Kidney tubule cell (primary cell): ENCODE data around the gene FBXO36.
A peak's percentile ranks its signal among the peaks of the same experiment; 100 is the strongest.
"Not testable (repeated sequence)": the region's sequence is repeated elsewhere in the genome, so short reads cannot be mapped to it uniquely, and the experiment has no call there.

Experiments
- DNase-seq: peaks from one replicate; pipeline ENCODE4 v3.0.0-alpha.2; 2018; ENCODE audit warnings: low spot score

The FBXO36 gene

GRCh38 chr2:229910832-229911412 is 11.4 kb upstream of the FBXO36 start:
- DNase-seq, result no peak

GRCh38 chr2:229914171-229914570 is 8.1 kb upstream of the FBXO36 start:
- no peak for DNase-seq

- DNase-seq, result no peak
Measured at GRCh38 chr2:229917793-229918192, 4.5 kb upstream of the FBXO36 start.

- DNase-seq, result peak; percentile 15
Measured at GRCh38 chr2:229920011-229920641, 2.2 kb upstream of the FBXO36 start.

- DNase-seq, result peak; percentile 77
Measured at GRCh38 chr2:229921101-229921891, 1.0 kb upstream of the FBXO36 start.

GRCh38 chr2:229921892-229922448 is 333 bp upstream of the FBXO36 start, which contains the start of gene TRIP12:
TRIP12 (minus strand) TSS chr2:229922009; CDS start chr2:229880079, 41,930 bp downstream.
- DNase-seq, result peak; percentile 97

- DNase-seq, result not testable (repeated sequence)
Measured at GRCh38 chr2:229924541-229924940, 2.2 kb downstream of the FBXO36 start.

GRCh38 chr2:229925201-229925600 is 2.9 kb downstream of the FBXO36 start:
- no peak for DNase-seq

GRCh38 chr2:229927817-229928321 is 5.6 kb downstream of the FBXO36 start:
- DNase-seq, result no peak

- DNase-seq, result no peak
Measured at GRCh38 chr2:229930656-229931055, 8.4 kb downstream of the FBXO36 start.

GRCh38 chr2:229931241-229931640 is 8.9 kb downstream of the FBXO36 start:
- DNase-seq, result no peak

- DNase-seq, result no peak
Measured at GRCh38 chr2:229937537-229937936, 15.2 kb downstream of the FBXO36 start.

- DNase-seq, result no peak
Measured at GRCh38 chr2:229942671-229943070, 20.4 kb downstream of the FBXO36 start.

- no peak for DNase-seq
Measured at GRCh38 chr2:229943171-229943570, 20.9 kb downstream of the FBXO36 start.

GRCh38 chr2:229943770-229944449 is 21.6 kb downstream of the FBXO36 start:
- DNase-seq, result no peak

- DNase-seq, result no peak
Measured at GRCh38 chr2:229945975-229946374, 23.7 kb downstream of the FBXO36 start.

GRCh38 chr2:229947544-229947943 is 25.2 kb downstream of the FBXO36 start:
- DNase-seq, result peak; percentile 8

- no peak for DNase-seq
Measured at GRCh38 chr2:229952256-229952835, 30.0 kb downstream of the FBXO36 start.

GRCh38 chr2:229955663-229956062 is 33.4 kb downstream of the FBXO36 start:
- no peak for DNase-seq

GRCh38 chr2:229956491-229956890 is 34.2 kb downstream of the FBXO36 start:
- DNase-seq, result no peak

GRCh38 chr2:229963596-229963995 is 41.3 kb downstream of the FBXO36 start:
- not testable (repeated sequence) for DNase-seq

GRCh38 chr2:229969921-229970320 is 47.6 kb downstream of the FBXO36 start:
- DNase-seq, result no peak
